Measurements from ENCODE around the gene FOXQ1. TPM values are rescaled to one million over a fixed set of nuclear protein-coding genes. Genes with fewer than 3 reads are reported as not detected.

The FOXQ1 gene
- total RNA-seq, 1 donor from 2014 or later: 0.39 TPM

DNA sequence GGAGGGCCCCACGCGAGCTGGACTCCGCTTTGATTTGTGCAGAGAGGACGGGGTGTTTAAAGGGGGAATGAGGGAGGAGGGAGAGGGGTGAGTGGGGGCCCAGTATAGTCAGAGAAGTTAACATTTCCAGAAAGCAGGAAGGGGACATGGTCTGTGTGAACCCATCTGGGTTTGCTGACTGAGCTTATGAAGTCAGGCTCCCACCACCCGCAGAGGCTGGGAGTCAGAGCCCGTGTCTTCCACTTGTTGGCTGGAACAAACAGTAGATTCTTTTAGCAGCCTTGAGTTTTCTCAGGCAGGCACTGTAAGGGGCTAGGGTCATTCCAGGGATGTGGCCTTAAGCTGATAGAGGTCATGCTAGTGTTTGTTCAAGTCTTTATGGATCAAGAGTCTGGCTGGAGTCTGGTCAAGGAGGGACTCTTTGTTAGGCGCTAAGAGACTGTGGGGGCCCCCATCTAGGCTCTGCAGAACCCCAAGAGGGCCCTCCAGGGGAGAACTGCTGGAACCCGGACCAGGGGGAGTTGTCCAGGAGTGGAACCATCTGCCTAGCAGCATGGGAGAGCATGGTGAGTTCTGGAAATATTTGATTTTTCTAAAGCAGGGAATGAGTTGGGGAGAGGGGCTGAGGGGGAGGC is 31.1 kb upstream of the FOXQ1 start:
- TF ChIP-seq EZH2 (IDR thresholded peaks at IDR 0.05; ENCODE audit: insufficient read depth, low read length): no peak
- TF ChIP-seq, protein P1, sequence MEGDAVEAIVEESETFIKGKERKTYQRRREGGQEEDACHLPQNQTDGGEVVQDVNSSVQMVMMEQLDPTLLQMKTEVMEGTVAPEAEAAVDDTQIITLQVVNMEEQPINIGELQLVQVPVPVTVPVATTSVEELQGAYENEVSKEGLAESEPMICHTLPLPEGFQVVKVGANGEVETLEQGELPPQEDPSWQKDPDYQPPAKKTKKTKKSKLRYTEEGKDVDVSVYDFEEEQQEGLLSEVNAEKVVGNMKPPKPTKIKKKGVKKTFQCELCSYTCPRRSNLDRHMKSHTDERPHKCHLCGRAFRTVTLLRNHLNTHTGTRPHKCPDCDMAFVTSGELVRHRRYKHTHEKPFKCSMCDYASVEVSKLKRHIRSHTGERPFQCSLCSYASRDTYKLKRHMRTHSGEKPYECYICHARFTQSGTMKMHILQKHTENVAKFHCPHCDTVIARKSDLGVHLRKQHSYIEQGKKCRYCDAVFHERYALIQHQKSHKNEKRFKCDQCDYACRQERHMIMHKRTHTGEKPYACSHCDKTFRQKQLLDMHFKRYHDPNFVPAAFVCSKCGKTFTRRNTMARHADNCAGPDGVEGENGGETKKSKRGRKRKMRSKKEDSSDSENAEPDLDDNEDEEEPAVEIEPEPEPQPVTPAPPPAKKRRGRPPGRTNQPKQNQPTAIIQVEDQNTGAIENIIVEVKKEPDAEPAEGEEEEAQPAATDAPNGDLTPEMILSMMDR (IDR thresholded peaks at IDR 0.05; ENCODE audit: insufficient read depth, low read depth, low read length): no peak
- Histone ChIP-seq H3K9me3 (ENCODE audit: insufficient read depth, low read depth, low read length) (peaks cover under 1% of the 10 kb centered on the region), H3K79me2 (ENCODE audit: insufficient read depth, low read length) (no peaks in the 10 kb centered on the region), H3K4me3 (ENCODE audit: insufficient read depth, low read depth, low read length) (no peak overlapping the region), H3K27me3 (ENCODE audit: insufficient read depth, low read length) (peaks cover 3% of the 10 kb centered on the region), H3K9ac (ENCODE audit: low read length) (no peak overlapping the region), H3K36me3 (ENCODE audit: insufficient read depth, low read length) (no peaks in the 10 kb centered on the region), H2AFZ (ENCODE audit: low read depth, low read length) (no peak overlapping the region), H4K20me1 (ENCODE audit: insufficient read depth, low read length) (no peaks in the 10 kb centered on the region), H3K27ac (ENCODE audit: low read depth, low read length) (no peak overlapping the region), H3K4me2 (ENCODE audit: low read length) (no peak overlapping the region), H3K4me1 (ENCODE audit: insufficient read depth, low read length) (peaks cover 7% of the 10 kb centered on the region)
- FAIRE-seq: no peak
- Mint-ChIP-seq H3K27me3 (ENCODE audit: low read depth, unreplicated experiment) (peaks cover 18% of the 10 kb centered on the region), H3K27ac (ENCODE audit: unreplicated experiment) (no peak overlapping the region), H3K4me3 (ENCODE audit: unreplicated experiment) (no peak overlapping the region), H3K9me3 (ENCODE audit: unreplicated experiment) (peaks cover 8% of the 10 kb centered on the region), H3K4me1 (ENCODE audit: low read depth, unreplicated experiment) (peaks cover 9% of the 10 kb centered on the region), H3K36me3 (ENCODE audit: low read depth, unreplicated experiment) (peaks cover 3% of the 10 kb centered on the region)
- DNase-seq (ENCODE audit: low read depth): no peak

DNA sequence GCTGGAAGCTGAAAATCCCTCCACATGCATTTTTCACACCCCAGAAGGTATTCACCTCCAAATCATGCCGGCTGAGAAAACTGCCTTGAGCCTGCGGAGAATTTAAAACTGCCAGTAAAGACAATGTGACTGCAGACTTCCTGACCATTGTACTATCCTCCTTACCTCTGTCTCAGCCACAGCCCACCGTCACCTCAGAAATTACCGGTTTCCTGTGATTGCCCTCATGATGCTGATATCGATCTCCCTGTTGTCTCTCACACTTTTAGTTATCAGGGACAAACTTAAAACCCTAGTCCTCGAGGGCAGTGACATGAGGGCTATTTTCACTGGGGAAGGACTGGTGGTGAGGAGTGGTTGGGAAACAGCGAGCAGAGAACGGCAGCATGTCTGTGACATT is 30.2 kb upstream of the FOXQ1 start:
- Histone ChIP-seq H2AFZ (ENCODE audit: low read depth, low read length) (no peak overlapping the region), H3K27ac (ENCODE audit: low read depth, low read length) (no peak overlapping the region), H3K4me2 (ENCODE audit: low read length) (no peak overlapping the region), H4K20me1 (ENCODE audit: insufficient read depth, low read length) (no peaks in the 10 kb centered on the region), H3K36me3 (ENCODE audit: insufficient read depth, low read length) (no peaks in the 10 kb centered on the region), H3K4me1 (ENCODE audit: insufficient read depth, low read length) (peaks cover 17% of the 10 kb centered on the region), H3K79me2 (ENCODE audit: insufficient read depth, low read length) (no peaks in the 10 kb centered on the region), H3K9me3 (ENCODE audit: insufficient read depth, low read depth, low read length) (no peaks in the 10 kb centered on the region), H3K27me3 (ENCODE audit: insufficient read depth, low read length) (peaks cover 3% of the 10 kb centered on the region), H3K9ac (ENCODE audit: low read length) (no peak overlapping the region), H3K4me3 (ENCODE audit: insufficient read depth, low read depth, low read length) (no peak overlapping the region)
- no peak overlapping the region for H3K4me3 Mint-ChIP-seq (ENCODE audit: unreplicated experiment)
- DNase-seq (ENCODE audit: low read depth) (no peak), FAIRE-seq (no peak)
- no peaks in the 10 kb centered on the region for H3K36me3 Mint-ChIP-seq (ENCODE audit: low read depth, unreplicated experiment)
- peaks cover 3% of the 10 kb centered on the region for H3K9me3 Mint-ChIP-seq (ENCODE audit: unreplicated experiment)
- peaks cover 18% of the 10 kb centered on the region for H3K4me1 Mint-ChIP-seq (ENCODE audit: low read depth, unreplicated experiment)
- TF ChIP-seq, protein P1 (IDR thresholded peaks at IDR 0.05; ENCODE audit: insufficient read depth, low read depth, low read length): no peak
- no peak for TF ChIP-seq EZH2 (IDR thresholded peaks at IDR 0.05; ENCODE audit: insufficient read depth, low read length)
- H3K27me3 Mint-ChIP-seq (ENCODE audit: low read depth, unreplicated experiment): peaks cover 18% of the 10 kb centered on the region
- H3K27ac Mint-ChIP-seq (ENCODE audit: unreplicated experiment): no peak overlapping the region

DNA sequence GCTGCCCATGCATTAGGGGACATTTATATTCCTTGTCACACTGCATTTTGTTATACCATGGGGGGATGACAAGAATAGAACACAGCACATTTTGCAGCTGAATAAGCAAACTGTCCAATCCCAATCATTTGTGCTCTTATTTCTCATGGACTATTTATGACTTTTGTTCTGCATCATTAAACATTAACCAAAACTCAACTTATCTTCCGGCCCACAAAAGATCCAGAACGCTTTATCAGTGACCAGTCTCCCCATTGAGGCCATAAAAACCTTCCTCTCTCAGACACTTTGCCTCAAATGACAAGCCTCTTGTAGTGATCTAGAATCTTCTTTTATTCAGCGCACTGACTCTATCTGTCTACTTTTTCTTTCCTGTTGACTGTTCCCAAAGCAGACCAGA is 28.4 kb upstream of the FOXQ1 start:
- Mint-ChIP-seq H3K4me1 (ENCODE audit: low read depth, unreplicated experiment) (peaks cover 28% of the 10 kb centered on the region), H3K27ac (ENCODE audit: unreplicated experiment) (no peak overlapping the region), H3K36me3 (ENCODE audit: low read depth, unreplicated experiment) (no peaks in the 10 kb centered on the region), H3K9me3 (ENCODE audit: unreplicated experiment) (peaks cover 3% of the 10 kb centered on the region), H3K27me3 (ENCODE audit: low read depth, unreplicated experiment) (peaks cover 18% of the 10 kb centered on the region), H3K4me3 (ENCODE audit: unreplicated experiment) (no peak overlapping the region)
- Histone ChIP-seq H3K9ac (ENCODE audit: low read length) (no peak overlapping the region), H3K9me3 (ENCODE audit: insufficient read depth, low read depth, low read length) (no peaks in the 10 kb centered on the region), H3K4me2 (ENCODE audit: low read length) (no peak overlapping the region), H3K36me3 (ENCODE audit: insufficient read depth, low read length) (no peaks in the 10 kb centered on the region), H3K4me1 (ENCODE audit: insufficient read depth, low read length) (peaks cover 21% of the 10 kb centered on the region), H3K4me3 (ENCODE audit: insufficient read depth, low read depth, low read length) (no peak overlapping the region), H3K79me2 (ENCODE audit: insufficient read depth, low read length) (no peaks in the 10 kb centered on the region), H4K20me1 (ENCODE audit: insufficient read depth, low read length) (no peaks in the 10 kb centered on the region), H2AFZ (ENCODE audit: low read depth, low read length) (no peak overlapping the region), H3K27me3 (ENCODE audit: insufficient read depth, low read length) (peaks cover 3% of the 10 kb centered on the region), H3K27ac (ENCODE audit: low read depth, low read length) (no peak overlapping the region)
- TF ChIP-seq, protein P1 (IDR thresholded peaks at IDR 0.05; ENCODE audit: insufficient read depth, low read depth, low read length): no peak
- no peak for TF ChIP-seq EZH2 (IDR thresholded peaks at IDR 0.05; ENCODE audit: insufficient read depth, low read length)
- DNase-seq (ENCODE audit: low read depth): no peak
- FAIRE-seq: no peak
